ENCODE results near the gene SWSAP1. TPM values are rescaled to one million over a fixed set of nuclear protein-coding genes. Genes with fewer than 3 reads are reported as not detected.
"Not testable (repeated sequence)": the region's sequence is repeated elsewhere in the genome, so short reads cannot be mapped to it uniquely, and the experiment has no call there.

Gene SWSAP1
- total and polyA plus RNA-seq, 2 donors (not counting 1 experiment from before 2014, with no cell fraction given), result 0.50 to 1.2 TPM

GRCh38 chr19:11347546-11348039, 26.9 kb upstream of the SWSAP1 start:
- no peak overlapping the region for H2AFZ ChIP-seq (ENCODE audit: low read length)
- TF ChIP-seq CTCF (conservative IDR thresholded peaks at IDR 0.05 in 1 of 2, IDR thresholded peaks at IDR 0.05 in 1 of 2; ENCODE audit: low read depth in 1 of 2, low read length in 2 of 2) (no peak), EZH2 (IDR thresholded peaks at IDR 0.05; ENCODE audit: low read length, missing control alignments) (no peak)
- no peak overlapping the region for H3K27ac ChIP-seq (ENCODE audit: insufficient read depth, low read length)
- H3K4me3 ChIP-seq (replicated peaks in 1 of 4; ENCODE audit: control extremely low read depth in 1 of 4, insufficient read depth in 1 of 4, low read depth in 3 of 4, low read length in 4 of 4), result no peak overlapping the region
- H4K20me1 ChIP-seq (ENCODE audit: control insufficient read depth, extremely low read depth, insufficient read depth, low read length), result no peaks in the 10 kb centered on the region
- H3K9ac ChIP-seq (ENCODE audit: insufficient read depth, low read length), result no peak overlapping the region
- no peaks in the 10 kb centered on the region for H3K9me3 ChIP-seq (ENCODE audit: control insufficient read depth, insufficient read depth, low read depth, low read length)
- H3K36me3 ChIP-seq (ENCODE audit: control insufficient read depth, insufficient read depth, low read length), result no peaks in the 10 kb centered on the region
- no peaks in the 10 kb centered on the region for H3K79me2 ChIP-seq (ENCODE audit: control insufficient read depth, insufficient read depth, low read length)
- H3K4me1 ChIP-seq (ENCODE audit: control insufficient read depth, extremely low read depth, insufficient read depth, low read length), result peaks cover 11% of the 10 kb centered on the region
- DNase-seq (ENCODE audit: low read depth in 2 of 2), result no peak
- no peak overlapping the region for H3K4me2 ChIP-seq (ENCODE audit: extremely low read depth, insufficient read depth, low read length)
- H3K27me3 ChIP-seq (ENCODE audit: control insufficient read depth, insufficient read depth, low read length), result no peaks in the 10 kb centered on the region

- Histone ChIP-seq H3K79me2 (ENCODE audit: control insufficient read depth, insufficient read depth, low read length) (no peaks in the 10 kb centered on the region), H4K20me1 (ENCODE audit: control insufficient read depth, extremely low read depth, insufficient read depth, low read length) (no peaks in the 10 kb centered on the region), H3K36me3 (ENCODE audit: control insufficient read depth, insufficient read depth, low read length) (no peaks in the 10 kb centered on the region), H3K4me2 (ENCODE audit: extremely low read depth, insufficient read depth, low read length) (no peak overlapping the region), H3K4me1 (ENCODE audit: control insufficient read depth, extremely low read depth, insufficient read depth, low read length) (peaks cover 7% of the 10 kb centered on the region), H3K9me3 (ENCODE audit: control insufficient read depth, insufficient read depth, low read depth, low read length) (no peaks in the 10 kb centered on the region), H3K9ac (ENCODE audit: insufficient read depth, low read length) (no peak overlapping the region), H3K27me3 (ENCODE audit: control insufficient read depth, insufficient read depth, low read length) (no peaks in the 10 kb centered on the region), H3K27ac (ENCODE audit: insufficient read depth, low read length) (no peak overlapping the region), H2AFZ (ENCODE audit: low read length) (no peak overlapping the region), H3K4me3 (replicated peaks in 1 of 4; ENCODE audit: control extremely low read depth in 1 of 4, insufficient read depth in 1 of 4, low read depth in 3 of 4, low read length in 4 of 4) (no peak overlapping the region)
- no peak for DNase-seq (ENCODE audit: low read depth in 2 of 2)
- TF ChIP-seq EZH2 (IDR thresholded peaks at IDR 0.05; ENCODE audit: low read length, missing control alignments) (no peak), CTCF (conservative IDR thresholded peaks at IDR 0.05 in 1 of 2, IDR thresholded peaks at IDR 0.05 in 1 of 2; ENCODE audit: low read depth in 1 of 2, low read length in 2 of 2) (no peak)
These were observed 25.3 kb upstream of the SWSAP1 start for GRCh38 chr19:11349171-11349570.

- not testable (repeated sequence) for H3K9me3 ChIP-seq (ENCODE audit: control insufficient read depth, insufficient read depth, low read depth, low read length); H3K9ac ChIP-seq (ENCODE audit: insufficient read depth, low read length); H3K4me2 ChIP-seq (ENCODE audit: extremely low read depth, insufficient read depth, low read length); H3K4me1 ChIP-seq (ENCODE audit: control insufficient read depth, extremely low read depth, insufficient read depth, low read length); H3K4me3 ChIP-seq (replicated peaks in 1 of 4; ENCODE audit: control extremely low read depth in 1 of 4, insufficient read depth in 1 of 4, low read depth in 3 of 4, low read length in 4 of 4); H3K36me3 ChIP-seq (ENCODE audit: control insufficient read depth, insufficient read depth, low read length); H3K27me3 ChIP-seq (ENCODE audit: control insufficient read depth, insufficient read depth, low read length); DNase-seq (ENCODE audit: low read depth in 2 of 2); H2AFZ ChIP-seq (ENCODE audit: low read length); H3K27ac ChIP-seq (ENCODE audit: insufficient read depth, low read length); H4K20me1 ChIP-seq (ENCODE audit: control insufficient read depth, extremely low read depth, insufficient read depth, low read length); H3K79me2 ChIP-seq (ENCODE audit: control insufficient read depth, insufficient read depth, low read length)
These were observed 20.4 kb upstream of the SWSAP1 start for GRCh38 chr19:11354102-11354501.

Data from fibroblast of lung (primary cell).